Fibroblast of skin of right quadriceps (primary cell): ENCODE results near the gene MCC.
A peak's percentile ranks its signal among the peaks of the same experiment; 100 is the strongest.

Source experiments
- DNase-seq: peaks from one replicate; pipeline ENCODE4 v3.0.0-alpha.2; 2013

The MCC gene

GRCh38 chr5:113299591-113299990 is 188.7 kb downstream of the MCC start:
- no peak for DNase-seq

GRCh38 chr5:113296676-113297075 is 191.6 kb downstream of the MCC start:
- DNase-seq = peak; percentile 48

- DNase-seq = no peak
Measured at GRCh38 chr5:113295111-113295539, 193.1 kb downstream of the MCC start.

GRCh38 chr5:113294311-113295110 is 193.7 kb downstream of the MCC start:
- DNase-seq = peak; percentile 90

GRCh38 chr5:113293975-113294310 is 194.3 kb downstream of the MCC start:
- no peak for DNase-seq

- DNase-seq = no peak
Measured at GRCh38 chr5:113293068-113293974, 194.9 kb downstream of the MCC start.

- DNase-seq = no peak
Measured at GRCh38 chr5:113292462-113292861, 195.8 kb downstream of the MCC start.

- no peak for DNase-seq
Measured at GRCh38 chr5:113283558-113283957, 204.7 kb downstream of the MCC start.

- DNase-seq = no peak
Measured at GRCh38 chr5:113282472-113282871, 205.8 kb downstream of the MCC start.

- DNase-seq = no peak
Measured at GRCh38 chr5:113281194-113281593, 207.1 kb downstream of the MCC start.

GRCh38 chr5:113280541-113280940 is 207.7 kb downstream of the MCC start:
- DNase-seq = no peak

- DNase-seq = peak; percentile 38
Measured at GRCh38 chr5:113278976-113279375, 209.3 kb downstream of the MCC start.

GRCh38 chr5:113276493-113276892 is 211.8 kb downstream of the MCC start:
- no peak for DNase-seq

- DNase-seq = peak; percentile 66
Measured at GRCh38 chr5:113276001-113276400, 212.3 kb downstream of the MCC start.

- DNase-seq = no peak
Measured at GRCh38 chr5:113274836-113275414, 213.3 kb downstream of the MCC start.

GRCh38 chr5:113273948-113274347 is 214.3 kb downstream of the MCC start:
- no peak for DNase-seq

- DNase-seq = no peak
Measured at GRCh38 chr5:113271745-113272454, 216.4 kb downstream of the MCC start.

- DNase-seq = no peak
Measured at GRCh38 chr5:113271015-113271414, 217.2 kb downstream of the MCC start.

GRCh38 chr5:113270086-113270485 is 218.2 kb downstream of the MCC start:
- no peak for DNase-seq

GRCh38 chr5:113269023-113269997 is 218.9 kb downstream of the MCC start:
- DNase-seq = no peak

GRCh38 chr5:113268232-113268631 is 220.0 kb downstream of the MCC start:
- no peak for DNase-seq
